Activated CD8-positive, alpha-beta T cell treated with anti-CD3 and anti-CD28 coated beads, Interleukin-2, amount 10 ng/mL, durations not matched to agents 7 days and 5 days (primary cell): Measurements from ENCODE around the gene PITPNB. TPM values are rescaled to one million over a fixed set of nuclear protein-coding genes. Genes with fewer than 3 reads are reported as not detected.

Experiments
- ATAC-seq: fragments of 150-1000 bp; cut with Tn5 transposase; one replicate; pipeline ENCODE4 v1.10.0; 2021; ENCODE audit warnings: moderate library complexity
- CTCF ChIA-PET: fragments of 350-600 bp; sonication (Branson Sonifier 250); formaldehyde crosslinking; loops from one replicate; lab custom pipeline; 2021; ENCODE audit warnings: antibody characterized with exemption; lab: Charles Lee
- POLR2A ChIA-PET: fragments of 350-600 bp; sonication (Branson Sonifier 250); formaldehyde crosslinking; loops from one replicate; lab custom pipeline; 2021; ENCODE audit warnings: antibody characterized with exemption; lab: Charles Lee
- DNase-seq: peaks from one replicate; pipeline ENCODE4 v3.0.0-alpha.2; 2020
- H3K27ac Mint-ChIP-seq: one replicate; pipeline ENCODE4 v1.8.0; 2021; ENCODE audit warnings: mild to moderate bottlenecking, mixed read lengths
- H3K27me3 Mint-ChIP-seq: one replicate; pipeline ENCODE4 v1.8.0; 2021; ENCODE audit warnings: low read depth, mixed read lengths
- H3K36me3 Mint-ChIP-seq: one replicate; pipeline ENCODE4 v1.8.0; 2021; ENCODE audit warnings: low read depth, mixed read lengths
- H3K4me1 Mint-ChIP-seq: one replicate; pipeline ENCODE4 v1.8.0; 2021; ENCODE audit warnings: low read depth, mixed read lengths
- H3K4me3 Mint-ChIP-seq: one replicate; pipeline ENCODE4 v1.8.0; 2021; ENCODE audit warnings: mild to moderate bottlenecking, mixed read lengths
- H3K9me3 Mint-ChIP-seq: one replicate; pipeline ENCODE4 v1.8.0; 2022; ENCODE audit warnings: mixed read lengths; ENCODE audit not compliant: insufficient read depth
- total RNA-seq, 2 experiments: library from RNA; stranded (reverse); gene quantifications; one replicate each; pipeline ENCODE4 v1.2.3, GENCODE V29; 2021

PITPNB gene
- total RNA-seq, 2 experiments from 2014 or later = 78.7 to 84.1 TPM

- Mint-ChIP-seq H3K9me3 (no peaks in the 10 kb centered on the region), H3K27ac (no peak overlapping the region), H3K4me1 (no peaks in the 10 kb centered on the region), H3K27me3 (peaks cover 2% of the 10 kb centered on the region), H3K4me3 (no peak overlapping the region), H3K36me3 (no peaks in the 10 kb centered on the region)
- ATAC-seq = no peak
- DNase-seq = no peak
- CTCF ChIA-PET = no interaction called here
- POLR2A ChIA-PET = no interaction called here
Observed at GRCh38 chr22:27820896-27821866, 97.9 kb downstream of the PITPNB start.

GRCh38 chr22:27816552-27816951 lies 102.5 kb downstream of the PITPNB start:
- ChIA-PET POLR2A (no interaction called here), CTCF (no interaction called here)
- Mint-ChIP-seq H3K4me1 (no peaks in the 10 kb centered on the region), H3K4me3 (no peak overlapping the region), H3K27me3 (peaks cover 2% of the 10 kb centered on the region), H3K36me3 (no peaks in the 10 kb centered on the region), H3K9me3 (no peaks in the 10 kb centered on the region), H3K27ac (no peak overlapping the region)
- ATAC-seq (no peak), DNase-seq (no peak)

- Mint-ChIP-seq H3K27me3 (peaks cover 2% of the 10 kb centered on the region), H3K4me3 (no peak overlapping the region), H3K36me3 (no peaks in the 10 kb centered on the region), H3K4me1 (no peaks in the 10 kb centered on the region), H3K9me3 (no peaks in the 10 kb centered on the region), H3K27ac (no peak overlapping the region)
- CTCF ChIA-PET = no interaction called here
- ATAC-seq = no peak
- POLR2A ChIA-PET = no interaction called here
- no peak for DNase-seq
Observed at GRCh38 chr22:27815826-27816530, 103.1 kb downstream of the PITPNB start.

- no peak for ATAC-seq
- POLR2A ChIA-PET = no interaction called here
- peaks cover 2% of the 10 kb centered on the region for H3K27me3 Mint-ChIP-seq
- CTCF ChIA-PET = no interaction called here
- H3K36me3 Mint-ChIP-seq = no peaks in the 10 kb centered on the region
- H3K4me3 Mint-ChIP-seq = no peak overlapping the region
- H3K27ac Mint-ChIP-seq = no peak overlapping the region
- DNase-seq = no peak
- no peaks in the 10 kb centered on the region for H3K9me3 Mint-ChIP-seq
- no peaks in the 10 kb centered on the region for H3K4me1 Mint-ChIP-seq
Observed at GRCh38 chr22:27814993-27815392, 104.1 kb downstream of the PITPNB start.

- Mint-ChIP-seq H3K4me3 (no peak overlapping the region), H3K27me3 (no peaks in the 10 kb centered on the region), H3K36me3 (no peaks in the 10 kb centered on the region), H3K9me3 (no peaks in the 10 kb centered on the region), H3K4me1 (no peaks in the 10 kb centered on the region), H3K27ac (no peak overlapping the region)
- POLR2A ChIA-PET = no interaction called here
- DNase-seq = no peak
- CTCF ChIA-PET = no interaction called here
- no peak for ATAC-seq
Observed at GRCh38 chr22:27811778-27812177, 107.3 kb downstream of the PITPNB start.

GRCh38 chr22:27810609-27811151 lies 108.4 kb downstream of the PITPNB start:
- ATAC-seq = no peak
- H3K9me3 Mint-ChIP-seq = no peaks in the 10 kb centered on the region
- ChIA-PET POLR2A (no interaction called here), CTCF (no interaction called here)
- peaks cover 2% of the 10 kb centered on the region for H3K27me3 Mint-ChIP-seq
- H3K4me3 Mint-ChIP-seq = no peak overlapping the region
- H3K4me1 Mint-ChIP-seq = no peaks in the 10 kb centered on the region
- H3K27ac Mint-ChIP-seq = no peak overlapping the region
- H3K36me3 Mint-ChIP-seq = no peaks in the 10 kb centered on the region
- no peak for DNase-seq

- POLR2A ChIA-PET = no interaction called here
- Mint-ChIP-seq H3K36me3 (no peaks in the 10 kb centered on the region), H3K27ac (no peak overlapping the region), H3K4me1 (no peaks in the 10 kb centered on the region), H3K27me3 (peaks cover 9% of the 10 kb centered on the region), H3K4me3 (no peak overlapping the region), H3K9me3 (no peaks in the 10 kb centered on the region)
- DNase-seq (no peak), ATAC-seq (no peak)
- CTCF ChIA-PET = no interaction called here
Observed at GRCh38 chr22:27809700-27810608, 109.1 kb downstream of the PITPNB start.

GRCh38 chr22:27809226-27809603 lies 109.8 kb downstream of the PITPNB start:
- Mint-ChIP-seq H3K27me3 (peaks cover 13% of the 10 kb centered on the region), H3K4me1 (no peaks in the 10 kb centered on the region), H3K9me3 (no peaks in the 10 kb centered on the region), H3K27ac (no peak overlapping the region), H3K36me3 (no peaks in the 10 kb centered on the region), H3K4me3 (no peak overlapping the region)
- DNase-seq (no peak), ATAC-seq (no peak)
- ChIA-PET CTCF (no interaction called here), POLR2A (no interaction called here)

- DNase-seq (no peak), ATAC-seq (no peak)
- no peak overlapping the region for H3K27ac Mint-ChIP-seq
- ChIA-PET CTCF (no interaction called here), POLR2A (no interaction called here)
- no peaks in the 10 kb centered on the region for H3K36me3 Mint-ChIP-seq
- no peaks in the 10 kb centered on the region for H3K9me3 Mint-ChIP-seq
- no peak overlapping the region for H3K4me3 Mint-ChIP-seq
- H3K27me3 Mint-ChIP-seq = peaks cover 17% of the 10 kb centered on the region
- H3K4me1 Mint-ChIP-seq = no peaks in the 10 kb centered on the region
Observed at GRCh38 chr22:27808451-27809225, 110.4 kb downstream of the PITPNB start.

- H3K4me3 Mint-ChIP-seq = no peak overlapping the region
- no peaks in the 10 kb centered on the region for H3K36me3 Mint-ChIP-seq
- POLR2A ChIA-PET = no interaction called here
- peaks cover 8% of the 10 kb centered on the region for H3K4me1 Mint-ChIP-seq
- ATAC-seq (no peak), DNase-seq (no peak)
- CTCF ChIA-PET = interaction anchor here (1.4 kb wide), 1 partner anchor 1127 kb away, joined by 4 read pairs; no protein-coding TSS in a partner anchor
- H3K27me3 Mint-ChIP-seq = peaks cover 28% of the 10 kb centered on the region
- H3K27ac Mint-ChIP-seq = no peak overlapping the region
- H3K9me3 Mint-ChIP-seq = no peaks in the 10 kb centered on the region
Observed at GRCh38 chr22:27805841-27806240, 113.2 kb downstream of the PITPNB start.
